Nephron progenitor cell (in vitro differentiated cells): ENCODE data around the gene ZNF3.

Source experiments
- DNase-seq: peaks from one replicate; pipeline ENCODE4 v3.0.0; 2021
- H3K27ac Mint-ChIP-seq: 2 replicates; pipeline ENCODE4 v1.8.0; 2021; ENCODE audit warnings: mild to moderate bottlenecking, moderate library complexity, mixed read lengths
- H3K27me3 Mint-ChIP-seq: 2 replicates; pipeline ENCODE4 v1.8.0; 2021; ENCODE audit warnings: mild to moderate bottlenecking, low read depth, mixed read lengths; ENCODE audit not compliant: poor library complexity
- H3K36me3 Mint-ChIP-seq: 2 replicates; pipeline ENCODE4 v1.8.0; 2021; ENCODE audit warnings: low read depth, mixed read lengths
- H3K4me1 Mint-ChIP-seq: 2 replicates; pipeline ENCODE4 v1.8.0; 2021; ENCODE audit warnings: mixed read lengths
- H3K4me3 Mint-ChIP-seq: 2 replicates; pipeline ENCODE4 v1.8.0; 2021; ENCODE audit warnings: mild to moderate bottlenecking, moderate library complexity, mixed read lengths
- H3K9me3 Mint-ChIP-seq: 2 replicates; pipeline ENCODE4 v1.8.0; 2021; ENCODE audit warnings: mild to moderate bottlenecking, moderate library complexity, mixed read lengths
- CTCF ChIP-seq: fragments of 200-600 bp; sonication (generic); IDR thresholded peaks from 2 replicates; pipeline ENCODE4 v1.5.0; 2021; ENCODE audit warnings: antibody characterized with exemption

Gene ZNF3

GRCh38 chr7:100105534-100105933, 24.0 kb upstream of the ZNF3 start:
- no peaks in the 10 kb centered on the region for H3K9me3 Mint-ChIP-seq

GRCh38 chr7:100102950-100103840, 21.7 kb upstream of the ZNF3 start:
- no peak for TF ChIP-seq CTCF
- no peak for DNase-seq
- peak overlapping the region; percentile 97 for H3K4me3 Mint-ChIP-seq
- peaks cover 13% of the 10 kb centered on the region for H3K27me3 Mint-ChIP-seq
- peak overlapping the region; percentile 100 for H3K27ac Mint-ChIP-seq
- peaks cover 47% of the 10 kb centered on the region for H3K4me1 Mint-ChIP-seq
- peaks cover 40% of the 10 kb centered on the region for H3K36me3 Mint-ChIP-seq
- no peaks in the 10 kb centered on the region for H3K9me3 Mint-ChIP-seq

More at GRCh38 chr7:100105534-100105933, 24.0 kb upstream of the ZNF3 start:
- Mint-ChIP-seq H3K4me1 (peaks cover 25% of the 10 kb centered on the region), H3K4me3 (no peak overlapping the region), H3K27me3 (peaks cover 9% of the 10 kb centered on the region), H3K36me3 (peaks cover 35% of the 10 kb centered on the region), H3K27ac (peak overlapping the region; percentile 74)
- no peak for TF ChIP-seq CTCF
- no peak for DNase-seq

GRCh38 chr7:100101016-100101862, 19.7 kb upstream of the ZNF3 start, which contains the start of the genes AP4M1 and MCM7:
Gene AP4M1, plus strand, starts transcription at chr7:100101643. Its CDS starts 72 bp downstream, at chr7:100101715.
Gene MCM7, minus strand, starts transcription at chr7:100101397. Its CDS starts 103 bp downstream, at chr7:100101294.
- no peak for TF ChIP-seq CTCF
- peak within 1 kb of the TSS; percentile 100 for H3K27ac Mint-ChIP-seq
- DNase-seq, result peak; percentile 98
- peaks cover 57% of the 10 kb centered on the region for H3K36me3 Mint-ChIP-seq
- peaks cover 13% of the 10 kb centered on the region for H3K27me3 Mint-ChIP-seq
- peaks cover 58% of the 10 kb centered on the region for H3K4me1 Mint-ChIP-seq
- no peaks in the 10 kb centered on the region for H3K9me3 Mint-ChIP-seq
- H3K4me3 Mint-ChIP-seq, result peak within 1 kb of the TSS; percentile 97

GRCh38 chr7:100100420-100101015, 19.0 kb upstream of the ZNF3 start:
- Mint-ChIP-seq H3K9me3 (no peaks in the 10 kb centered on the region), H3K36me3 (peaks cover 64% of the 10 kb centered on the region), H3K27ac (peak overlapping the region; percentile 100), H3K27me3 (peaks cover 13% of the 10 kb centered on the region), H3K4me3 (peak overlapping the region; percentile 97), H3K4me1 (peaks cover 65% of the 10 kb centered on the region)
- no peak for TF ChIP-seq CTCF
- DNase-seq, result peak; percentile 96

- H3K9me3 Mint-ChIP-seq, result no peaks in the 10 kb centered on the region
- peak overlapping the region; percentile 98 for H3K27ac Mint-ChIP-seq
- peak overlapping the region; percentile 97 for H3K4me3 Mint-ChIP-seq
- H3K4me1 Mint-ChIP-seq, result peaks cover 66% of the 10 kb centered on the region
- DNase-seq, result no peak
- peaks cover 10% of the 10 kb centered on the region for H3K27me3 Mint-ChIP-seq
- H3K36me3 Mint-ChIP-seq, result peaks cover 65% of the 10 kb centered on the region
- TF ChIP-seq CTCF, result no peak
Observed at GRCh38 chr7:100099452-100099851, 17.9 kb upstream of the ZNF3 start.
